Upper lobe of right lung (tissue), 1 donor: ENCODE data around the gene PIK3C3. TPM values are rescaled to one million over a fixed set of nuclear protein-coding genes. Genes with fewer than 3 reads are reported as not detected.

Source experiments
- ATAC-seq: fragments of 200-7000 bp; cut with Tn5 transposase; one replicate; pipeline ENCODE4 v1.9.1; 2020; ENCODE audit warnings: mild to moderate bottlenecking, moderate library complexity
- DNase-seq: peaks from one replicate; pipeline ENCODE4 v3.0.0-alpha.2; 2020
- H3K27ac ChIP-seq: fragments of 200-600 bp; one replicate; pipeline ENCODE4 v1.8.0; 2022
- H3K27me3 ChIP-seq: fragments of 200-600 bp; one replicate; pipeline ENCODE4 v1.8.0; 2022; ENCODE audit warnings: mild to moderate bottlenecking
- H3K36me3 ChIP-seq: fragments of 200-600 bp; one replicate; pipeline ENCODE4 v1.8.0; 2022
- H3K4me1 ChIP-seq: fragments of 200-600 bp; one replicate; pipeline ENCODE4 v1.8.0; 2022
- H3K4me3 ChIP-seq: fragments of 200-600 bp; one replicate; pipeline ENCODE4 v1.8.0; 2022; ENCODE audit warnings: mild to moderate bottlenecking
- H3K9me3 ChIP-seq: fragments of 200-600 bp; one replicate; pipeline ENCODE4 v1.8.0; 2022
- intact Hi-C: fragments of 100-400 bp; cut with DNase I; formaldehyde crosslinking; loops from one replicate; pipeline ENCODE4 v1.11.0; 2022
- total RNA-seq: library from RNA; stranded (reverse); fragmentation: NEBNext Ultra II Directional; extraction: Animal tissue kit (Norgen Biotek cat#: 25700); gene quantifications from one replicate; pipeline ENCODE4 v1.2.1, GENCODE V29; 2021
- TF ChIP-seq, protein P1 (sequence below): fragments of 200-600 bp; IDR thresholded peaks from one replicate; pipeline ENCODE4 v1.8.0; 2022; ENCODE audit warnings: antibody characterized with exemption
- donor health status: DM: no; HTN: yes; CAD: no; lungs with severe emphysema.

PIK3C3 gene
- total RNA-seq, 1 donor from 2014 or later = 54.2 TPM

DNA sequence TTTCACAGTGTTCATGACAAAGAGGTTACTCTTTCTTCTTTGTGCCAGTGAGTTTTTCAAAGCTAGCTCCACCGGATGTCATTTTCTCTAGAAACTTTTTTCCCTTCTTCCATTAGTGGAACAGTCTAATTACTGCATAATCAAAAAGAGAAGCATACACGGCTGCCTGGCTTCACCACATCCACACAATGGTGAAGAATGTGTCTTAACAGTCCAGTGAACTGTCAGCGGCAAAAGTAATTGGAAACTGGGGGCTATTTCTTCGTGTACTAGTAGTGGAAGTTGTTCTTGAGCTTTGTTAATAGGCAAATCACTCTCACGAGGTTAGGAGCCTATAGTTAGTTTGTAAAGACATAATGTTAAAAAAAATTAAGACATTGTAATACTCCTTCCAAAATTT lies 32.9 kb upstream of the PIK3C3 start:
- intact Hi-C loops = no loop called here
- TF ChIP-seq, protein P1, sequence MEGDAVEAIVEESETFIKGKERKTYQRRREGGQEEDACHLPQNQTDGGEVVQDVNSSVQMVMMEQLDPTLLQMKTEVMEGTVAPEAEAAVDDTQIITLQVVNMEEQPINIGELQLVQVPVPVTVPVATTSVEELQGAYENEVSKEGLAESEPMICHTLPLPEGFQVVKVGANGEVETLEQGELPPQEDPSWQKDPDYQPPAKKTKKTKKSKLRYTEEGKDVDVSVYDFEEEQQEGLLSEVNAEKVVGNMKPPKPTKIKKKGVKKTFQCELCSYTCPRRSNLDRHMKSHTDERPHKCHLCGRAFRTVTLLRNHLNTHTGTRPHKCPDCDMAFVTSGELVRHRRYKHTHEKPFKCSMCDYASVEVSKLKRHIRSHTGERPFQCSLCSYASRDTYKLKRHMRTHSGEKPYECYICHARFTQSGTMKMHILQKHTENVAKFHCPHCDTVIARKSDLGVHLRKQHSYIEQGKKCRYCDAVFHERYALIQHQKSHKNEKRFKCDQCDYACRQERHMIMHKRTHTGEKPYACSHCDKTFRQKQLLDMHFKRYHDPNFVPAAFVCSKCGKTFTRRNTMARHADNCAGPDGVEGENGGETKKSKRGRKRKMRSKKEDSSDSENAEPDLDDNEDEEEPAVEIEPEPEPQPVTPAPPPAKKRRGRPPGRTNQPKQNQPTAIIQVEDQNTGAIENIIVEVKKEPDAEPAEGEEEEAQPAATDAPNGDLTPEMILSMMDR = no peak
- no peak overlapping the region for H3K4me3 ChIP-seq
- H3K4me1 ChIP-seq = no peaks in the 10 kb centered on the region
- no peak overlapping the region for H3K27ac ChIP-seq
- DNase-seq (no peak), ATAC-seq (no peak)
- H3K36me3 ChIP-seq = no peaks in the 10 kb centered on the region
- H3K27me3 ChIP-seq = no peaks in the 10 kb centered on the region
- no peaks in the 10 kb centered on the region for H3K9me3 ChIP-seq

DNA sequence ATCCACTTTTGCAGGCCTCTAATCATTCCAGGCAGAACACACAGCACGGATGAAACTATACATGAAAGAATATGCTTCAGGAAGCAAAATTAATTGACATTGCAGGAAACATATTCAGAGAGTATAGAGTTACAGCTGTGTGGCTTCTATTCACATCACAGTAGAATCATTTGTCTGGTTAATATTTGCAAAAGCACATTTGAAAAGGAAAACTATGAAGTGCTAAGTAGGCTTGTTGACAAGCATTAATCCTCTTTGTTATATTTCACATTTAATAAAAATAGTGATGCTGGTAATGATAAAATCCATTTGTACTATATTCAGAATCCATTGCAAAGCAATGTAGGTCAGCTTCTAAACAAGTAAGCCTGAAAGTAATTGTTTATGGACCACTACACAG lies 32.2 kb upstream of the PIK3C3 start:
- no peaks in the 10 kb centered on the region for H3K36me3 ChIP-seq

DNA sequence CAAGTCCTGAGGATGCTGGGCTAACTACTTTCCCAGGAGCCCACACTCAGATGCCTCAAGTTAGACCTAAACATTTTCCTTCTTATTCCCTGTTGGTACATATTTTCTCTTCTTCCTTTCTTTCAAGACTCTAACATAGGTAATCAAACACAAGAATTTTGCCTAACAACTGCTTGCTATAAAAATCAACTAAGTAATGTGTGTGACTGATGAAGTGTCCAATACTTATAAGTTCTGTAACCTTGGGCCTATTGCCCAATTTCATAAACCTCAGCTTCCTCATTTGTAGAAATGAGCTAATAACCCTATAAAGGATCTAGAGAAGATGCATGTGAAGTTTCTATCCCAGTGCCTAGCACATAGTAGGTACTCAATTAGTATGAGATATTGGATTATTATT lies 31.6 kb upstream of the PIK3C3 start:
- TF ChIP-seq, protein P1 = no peak
- no peak overlapping the region for H3K4me3 ChIP-seq
- H3K27me3 ChIP-seq = no peaks in the 10 kb centered on the region
- no peaks in the 10 kb centered on the region for H3K4me1 ChIP-seq
- DNase-seq = no peak
- H3K27ac ChIP-seq = no peak overlapping the region
- peak; percentile 52 for ATAC-seq
- intact Hi-C loops = no loop called here
- H3K9me3 ChIP-seq = no peaks in the 10 kb centered on the region
- no peaks in the 10 kb centered on the region for H3K36me3 ChIP-seq

More for the DNA sequence above, 32.2 kb upstream of the PIK3C3 start:
- ATAC-seq = no peak
- DNase-seq = no peak
- Histone ChIP-seq H3K27ac (no peak overlapping the region), H3K9me3 (no peaks in the 10 kb centered on the region), H3K4me1 (no peaks in the 10 kb centered on the region), H3K4me3 (no peak overlapping the region), H3K27me3 (no peaks in the 10 kb centered on the region)
- TF ChIP-seq, protein P1 = no peak
- intact Hi-C loops = no loop called here

DNA sequence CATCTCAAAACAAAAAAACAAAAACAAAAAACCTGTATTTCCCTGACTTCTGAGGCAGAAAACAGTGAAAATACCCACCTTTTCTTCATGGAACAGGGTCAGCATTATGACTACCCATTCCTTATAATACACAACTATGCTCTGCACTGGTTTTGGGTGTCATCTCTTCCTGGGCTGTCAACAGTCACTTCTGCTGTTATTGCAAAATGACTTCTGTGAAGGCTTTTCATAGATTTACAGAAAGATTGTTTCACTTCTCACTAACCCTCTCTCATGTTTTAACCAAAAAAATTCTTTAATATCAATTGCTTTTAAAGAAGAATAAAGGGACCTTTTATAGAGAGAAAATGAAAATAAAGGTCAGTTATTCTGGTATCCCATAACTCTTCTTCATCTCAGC lies 26.5 kb upstream of the PIK3C3 start:
- no peaks in the 10 kb centered on the region for H3K4me1 ChIP-seq
- TF ChIP-seq, protein P1 = no peak
- no peaks in the 10 kb centered on the region for H3K36me3 ChIP-seq
- no peaks in the 10 kb centered on the region for H3K27me3 ChIP-seq
- DNase-seq (no peak), ATAC-seq (no peak)
- H3K9me3 ChIP-seq = no peaks in the 10 kb centered on the region
- H3K4me3 ChIP-seq = no peak overlapping the region
- H3K27ac ChIP-seq = no peak overlapping the region
- intact Hi-C loops = no loop called here

DNA sequence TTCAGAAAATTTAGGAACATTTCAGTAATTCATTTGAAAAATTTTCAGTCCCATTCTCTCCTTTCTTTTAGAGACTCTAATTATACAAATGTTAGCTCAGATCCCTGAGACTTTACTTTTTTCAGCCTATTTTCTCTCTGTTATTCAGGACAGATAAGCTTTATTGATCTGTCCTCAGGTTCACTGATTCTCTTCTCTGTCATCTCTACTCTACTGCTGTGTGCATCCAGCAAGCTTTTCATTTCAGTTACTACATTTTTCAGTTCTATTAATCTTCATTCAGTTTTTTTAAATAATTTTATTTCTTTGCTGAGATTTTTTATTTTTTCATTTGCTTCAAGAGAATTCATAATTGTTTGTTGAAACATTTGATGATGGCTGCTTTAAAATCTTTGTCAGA lies 22.1 kb upstream of the PIK3C3 start:
- DNase-seq (no peak), ATAC-seq (no peak)
- H3K4me3 ChIP-seq = no peak overlapping the region
- H3K9me3 ChIP-seq = no peaks in the 10 kb centered on the region
- H3K27ac ChIP-seq = no peak overlapping the region
- no peaks in the 10 kb centered on the region for H3K36me3 ChIP-seq
- intact Hi-C loops = no loop called here
- TF ChIP-seq, protein P1 = no peak
- no peaks in the 10 kb centered on the region for H3K4me1 ChIP-seq
- H3K27me3 ChIP-seq = no peaks in the 10 kb centered on the region

DNA sequence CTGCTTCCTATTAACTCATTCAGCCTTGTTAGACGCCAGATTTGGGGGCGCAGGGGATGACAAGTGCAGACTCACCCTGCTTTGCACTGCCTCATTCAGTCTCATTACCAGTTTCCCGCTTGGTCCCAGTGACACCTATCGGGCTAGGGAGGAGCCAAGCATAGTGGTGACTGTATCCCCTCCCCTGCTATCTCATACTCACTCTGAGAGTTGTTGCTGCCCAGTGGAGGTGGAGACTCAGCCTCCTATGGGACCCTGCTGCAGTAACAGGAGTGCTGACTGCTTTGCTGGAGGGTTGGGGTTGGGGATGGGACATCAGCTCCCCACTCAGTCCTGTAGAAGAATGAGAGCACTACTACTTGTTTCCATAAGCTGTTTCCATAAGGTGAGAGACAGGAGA lies 21.3 kb upstream of the PIK3C3 start:
- Histone ChIP-seq H3K36me3 (no peaks in the 10 kb centered on the region), H3K4me1 (no peaks in the 10 kb centered on the region), H3K27me3 (no peaks in the 10 kb centered on the region), H3K9me3 (no peaks in the 10 kb centered on the region), H3K4me3 (no peak overlapping the region), H3K27ac (no peak overlapping the region)
- TF ChIP-seq, protein P1 = no peak
- intact Hi-C loops = no loop called here
- ATAC-seq = no peak
- DNase-seq = no peak
